G401 (cell line): Measurements from ENCODE around the gene TOLLIP. TPM values are rescaled to one million over a fixed set of nuclear protein-coding genes. Genes with fewer than 3 reads are reported as not detected.
A peak's percentile ranks its signal among the peaks of the same experiment; 100 is the strongest.

ENCODE experiments used
- DNase-seq: peaks from one replicate; pipeline ENCODE4 v3.0.0-alpha.2; 2015; ENCODE audit warnings: low spot score
- in situ Hi-C: cut with HindIII; loops from 2 replicates; pipeline ENCODE4 v1.10.0; 2016; ENCODE audit warnings: low sequenced_read_pairs, mixed read lengths
- total RNA-seq: library from RNA; depleted of rRNA; stranded (reverse); fragments of >200 nt; shearing (Covaris generic); gene quantifications from 2 replicates; pipeline ENCODE4 v1.2.3, GENCODE V29; 2014

The TOLLIP gene
- total RNA-seq, 1 experiment from 2014 or later: 30.0 TPM

DNA sequence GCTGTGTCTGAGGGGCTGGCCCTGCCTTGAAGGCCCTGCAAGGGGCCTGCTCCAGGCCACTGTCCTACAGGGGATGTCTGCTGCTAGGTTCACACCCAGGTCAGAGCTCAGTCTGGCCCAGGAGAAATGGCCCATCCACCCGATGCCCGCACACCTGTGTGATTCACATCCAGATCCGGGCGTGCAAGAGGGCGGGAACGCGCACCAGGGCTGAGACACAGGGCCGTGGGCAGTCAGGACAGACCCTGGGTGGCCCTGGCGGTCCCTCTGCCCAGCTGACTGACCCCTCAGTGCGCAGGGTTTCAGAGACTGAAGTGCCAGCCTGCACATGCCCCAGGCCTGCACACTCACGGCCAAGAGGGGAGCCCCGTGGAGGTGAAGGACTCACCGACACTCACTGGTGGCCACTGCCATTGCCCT is 7.4 kb downstream of the TOLLIP start:
- no peak for DNase-seq
- in situ Hi-C loops: no loop called here

DNA sequence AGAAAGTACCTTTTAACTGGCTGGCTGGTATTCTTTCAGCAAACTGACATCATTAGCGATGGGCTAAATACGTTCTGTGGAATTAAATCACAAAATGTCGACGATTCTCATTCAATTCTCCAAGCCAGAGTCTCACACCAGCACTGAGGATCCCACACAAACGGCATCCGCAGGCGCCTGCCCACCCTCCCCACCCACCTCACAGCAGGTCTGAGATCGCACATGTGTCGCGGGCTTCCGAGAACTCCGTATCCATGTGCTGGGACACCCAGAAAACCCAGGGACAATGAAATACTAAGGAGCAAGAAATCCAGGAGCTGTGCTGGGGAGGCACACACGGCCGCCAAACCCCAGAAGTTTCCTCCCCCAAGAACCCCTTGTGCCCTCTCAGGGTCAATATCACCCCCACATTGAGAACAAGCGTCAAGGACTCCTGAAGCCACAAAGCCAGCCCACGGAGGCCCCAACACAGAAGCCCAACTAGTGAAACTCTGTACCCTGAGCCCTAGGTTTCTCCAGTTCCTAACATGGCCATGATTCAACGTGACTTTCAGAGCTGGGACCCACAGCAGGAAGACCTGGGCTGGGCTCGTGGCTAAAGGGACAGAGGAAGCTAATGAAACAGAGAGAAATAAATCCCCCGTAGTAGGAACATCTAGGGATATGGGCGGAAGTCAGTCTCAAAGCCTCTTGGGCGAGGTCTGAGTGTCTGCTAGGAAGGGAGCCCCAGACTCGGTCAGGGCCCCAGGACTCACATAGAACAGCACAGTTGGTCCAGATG is 8.0 kb downstream of the TOLLIP start:
- in situ Hi-C loops: no loop called here

DNA sequence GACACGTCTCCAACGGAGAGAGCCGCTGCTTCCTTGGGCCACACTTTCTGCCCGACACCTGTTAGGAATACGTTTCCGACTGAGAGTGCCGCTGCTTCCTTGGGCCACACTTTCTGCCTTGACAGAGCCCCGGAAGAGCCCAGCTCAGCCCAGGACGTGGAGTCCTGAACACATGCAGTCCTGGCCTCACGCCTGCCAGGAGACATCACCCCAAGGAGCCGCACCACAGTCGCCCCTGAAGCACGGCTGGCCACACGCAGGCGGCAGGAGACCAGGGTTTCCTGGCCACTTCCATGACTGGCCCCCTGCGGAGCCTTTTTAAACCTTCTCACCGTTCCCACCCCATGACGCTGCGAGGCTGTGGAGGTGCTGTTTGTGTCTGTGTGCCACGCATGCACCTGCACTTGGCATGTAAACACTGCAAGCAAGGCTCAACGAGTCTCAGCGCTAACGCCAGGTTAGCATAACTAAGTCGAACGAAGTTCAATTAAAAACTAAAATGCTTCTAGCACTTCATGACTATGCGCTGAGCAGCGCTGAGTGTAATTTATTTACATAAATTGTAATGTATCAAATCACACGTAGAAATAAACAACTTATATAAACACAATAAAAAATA is 8.8 kb downstream of the TOLLIP start:
- peak; percentile 58 for DNase-seq
- in situ Hi-C loops: no loop called here

More for the DNA sequence above, 8.0 kb downstream of the TOLLIP start:
- no peak for DNase-seq

DNA sequence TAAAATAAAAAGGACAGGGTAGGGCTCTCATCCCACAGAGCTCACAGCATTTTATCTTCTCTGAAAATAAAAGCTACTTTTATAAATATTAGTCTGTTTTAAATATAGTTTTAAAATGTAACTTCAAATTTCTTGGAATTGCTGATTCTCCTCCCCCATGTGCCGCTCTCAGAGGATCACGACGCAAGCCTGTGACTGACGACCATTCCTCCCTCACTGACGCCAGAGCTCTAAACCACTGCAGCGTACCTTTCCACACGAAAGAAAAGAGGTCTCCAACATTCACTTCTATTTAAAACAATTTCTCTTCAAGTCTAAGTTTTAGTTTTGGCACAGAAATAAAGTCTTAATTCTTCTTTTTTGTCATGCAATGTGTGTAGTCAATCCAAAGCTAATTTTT is 9.3 kb downstream of the TOLLIP start:
- in situ Hi-C loops: no loop called here
- no peak for DNase-seq

DNA sequence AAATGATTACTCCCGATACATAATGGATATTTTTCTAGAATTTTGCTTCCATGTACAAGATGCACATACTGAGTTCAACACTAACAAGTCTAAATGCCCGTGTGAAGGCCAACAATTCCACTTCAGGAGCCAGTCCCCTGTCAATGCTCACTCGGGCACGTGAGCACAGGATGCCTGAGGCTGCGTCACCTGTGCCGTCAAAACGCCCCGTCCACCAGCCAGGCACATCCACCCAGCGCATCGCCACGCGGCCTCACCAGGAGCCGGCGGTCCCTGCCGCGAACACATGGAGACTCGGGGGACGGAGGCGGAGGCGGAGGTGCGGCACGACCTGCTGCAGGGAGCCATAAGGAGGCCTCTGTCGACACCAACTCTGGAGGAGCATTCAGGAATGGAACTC is 9.8 kb downstream of the TOLLIP start:
- in situ Hi-C loops: no loop called here
- peak; percentile 56 for DNase-seq

DNA sequence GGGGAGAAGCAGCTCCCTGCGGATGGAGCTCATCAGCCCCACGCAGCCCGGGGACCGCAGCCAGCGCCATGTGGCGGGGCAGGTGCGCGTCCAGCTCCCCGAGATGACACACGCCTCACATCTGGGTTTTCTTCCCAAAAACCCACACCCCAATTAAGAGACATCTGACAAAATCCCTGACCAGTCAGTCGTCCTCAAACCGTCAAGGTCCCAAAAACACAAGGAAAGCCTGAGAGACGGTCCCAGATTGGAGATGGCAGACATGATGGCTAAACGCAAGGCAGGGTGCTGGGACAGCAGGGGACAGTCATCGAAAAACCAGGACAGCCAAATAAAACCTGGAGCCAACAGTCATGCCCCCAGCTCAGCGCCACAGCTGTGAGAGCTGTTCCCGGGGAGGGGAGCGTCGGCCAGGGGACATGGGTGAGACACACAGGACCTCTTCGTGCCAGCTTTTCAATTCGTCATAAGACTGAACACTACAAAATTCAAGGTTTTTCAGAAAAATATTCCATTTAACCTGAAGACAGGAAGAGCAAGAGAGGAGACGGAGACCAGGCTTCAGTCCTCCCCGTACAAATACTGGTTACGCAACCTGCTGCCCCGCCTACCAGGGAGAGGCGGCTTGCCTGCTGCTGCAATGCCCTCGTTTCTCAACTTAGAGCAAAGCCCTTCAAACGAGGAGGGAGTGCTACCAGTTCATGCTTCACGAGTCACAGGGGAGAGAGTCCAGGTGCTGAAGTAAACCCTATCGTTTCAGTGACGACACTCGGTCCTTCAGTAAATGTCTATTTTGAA is 10.5 kb downstream of the TOLLIP start:
- in situ Hi-C loops: no loop called here
- DNase-seq: peak; percentile 95

DNA sequence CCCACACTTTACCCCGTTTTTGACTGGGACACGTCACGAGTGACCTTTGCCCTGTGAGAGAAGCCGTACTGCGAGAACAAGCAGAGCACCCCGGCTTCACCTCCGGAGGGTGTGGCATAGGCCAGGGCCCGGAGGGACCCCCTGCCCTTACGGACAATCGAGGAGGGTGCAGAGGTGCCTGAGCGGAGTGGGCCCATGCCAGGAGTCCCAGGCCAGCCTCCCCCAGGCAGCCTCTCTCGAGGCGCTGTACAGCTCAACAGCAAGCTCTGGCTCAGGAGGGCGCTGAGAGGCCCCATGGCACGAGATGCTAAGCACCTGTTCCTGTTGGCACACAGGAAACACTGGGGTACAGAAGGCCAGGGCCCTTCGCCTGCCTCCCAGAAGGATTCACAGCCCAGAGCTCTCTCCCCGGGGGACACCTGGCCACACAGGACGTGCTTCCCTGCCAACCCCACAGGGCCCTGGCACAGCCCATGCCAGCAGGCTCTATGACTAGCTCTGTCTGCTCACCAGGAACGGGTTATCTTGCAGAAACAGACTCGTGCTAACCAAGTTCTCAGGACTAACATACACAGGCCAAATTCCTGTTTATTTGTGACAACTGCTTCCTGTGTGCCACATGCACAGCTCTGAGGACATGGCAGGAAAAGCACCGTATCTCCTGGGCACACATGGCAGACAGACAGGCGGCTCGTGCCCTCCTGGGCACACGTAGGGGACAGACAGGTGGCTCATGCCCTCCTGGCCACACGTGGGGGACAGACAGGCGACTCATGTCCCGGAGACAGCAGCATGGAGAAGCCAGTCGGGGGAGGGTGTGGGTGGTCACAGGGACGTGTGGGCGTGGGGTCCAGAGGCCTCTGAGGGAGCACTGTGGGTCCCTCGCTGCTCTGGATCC is 11.6 kb downstream of the TOLLIP start:
- in situ Hi-C loops: no loop called here

DNA sequence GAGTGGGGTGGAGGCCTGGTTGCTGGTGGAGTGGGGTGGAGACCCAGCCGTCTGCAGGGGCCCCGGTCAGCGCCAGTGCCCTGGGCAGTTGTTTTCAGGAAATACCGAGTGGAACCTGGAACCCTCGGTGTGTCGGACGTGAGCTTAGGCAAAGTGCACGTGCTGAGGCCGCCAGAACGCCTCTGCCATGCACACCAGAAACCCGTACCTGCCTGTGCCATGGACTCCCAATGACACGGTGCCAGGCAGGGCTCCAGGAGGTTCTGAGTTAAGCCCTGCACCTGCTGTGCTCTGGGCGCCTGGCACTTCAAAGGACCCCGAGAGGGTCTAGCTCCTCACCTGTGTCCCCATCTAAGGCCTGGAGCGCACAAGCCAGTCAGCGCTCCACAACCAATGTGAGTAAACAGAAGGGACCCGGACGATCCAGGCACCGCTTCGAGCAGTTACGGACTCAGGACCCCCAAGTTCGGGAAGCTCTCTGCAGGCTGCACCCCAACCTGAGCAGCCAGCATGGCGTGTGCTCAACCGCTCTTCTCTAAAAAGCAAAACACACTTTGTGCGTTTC is 12.3 kb downstream of the TOLLIP start:
- in situ Hi-C loops: no loop called here
- no peak for DNase-seq

More for the DNA sequence above, 11.6 kb downstream of the TOLLIP start:
- DNase-seq: peak; percentile 82

DNA sequence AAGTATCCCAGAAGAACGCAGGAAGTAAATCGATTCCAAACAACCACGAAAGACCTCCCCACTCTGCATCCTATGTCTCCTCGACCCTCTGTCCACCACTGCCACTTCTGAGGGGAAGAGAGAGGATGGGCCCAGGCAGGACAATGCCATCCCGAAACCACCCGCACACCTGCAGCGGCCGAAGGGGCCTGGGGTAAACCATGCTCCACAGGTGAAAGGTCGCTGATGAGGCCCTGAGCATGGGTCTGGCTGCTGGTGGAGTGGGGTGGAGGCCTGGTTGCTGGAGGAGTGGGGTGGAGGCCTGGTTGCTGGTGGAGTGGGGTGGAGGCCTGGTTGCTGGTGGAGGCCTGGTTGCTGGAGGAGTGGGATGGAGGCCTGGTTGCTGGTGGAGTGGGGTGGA is 13.1 kb downstream of the TOLLIP start:
- DNase-seq: no peak
- in situ Hi-C loops: no loop called here

DNA sequence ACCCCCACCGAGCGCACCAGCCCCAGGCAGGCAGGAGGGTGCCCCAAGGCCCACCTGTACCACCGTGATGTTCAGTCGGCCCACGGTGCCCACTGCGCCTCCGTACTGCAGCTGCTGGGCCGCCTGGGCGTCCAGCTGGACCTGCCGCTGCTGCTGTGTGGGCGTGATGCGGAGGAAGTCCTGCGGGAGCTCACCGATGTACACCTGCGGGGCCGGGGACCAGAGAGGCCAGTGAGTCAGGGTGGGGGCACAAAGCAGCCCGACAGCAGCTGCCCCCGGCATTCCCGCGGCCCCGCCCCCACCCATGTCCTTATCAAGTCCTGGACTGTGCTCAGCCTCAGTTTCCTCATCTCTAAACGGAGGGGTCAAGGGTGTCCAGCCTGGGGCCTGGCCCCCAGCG is 13.8 kb downstream of the TOLLIP start:
- in situ Hi-C loops: no loop called here
- DNase-seq: no peak

DNA sequence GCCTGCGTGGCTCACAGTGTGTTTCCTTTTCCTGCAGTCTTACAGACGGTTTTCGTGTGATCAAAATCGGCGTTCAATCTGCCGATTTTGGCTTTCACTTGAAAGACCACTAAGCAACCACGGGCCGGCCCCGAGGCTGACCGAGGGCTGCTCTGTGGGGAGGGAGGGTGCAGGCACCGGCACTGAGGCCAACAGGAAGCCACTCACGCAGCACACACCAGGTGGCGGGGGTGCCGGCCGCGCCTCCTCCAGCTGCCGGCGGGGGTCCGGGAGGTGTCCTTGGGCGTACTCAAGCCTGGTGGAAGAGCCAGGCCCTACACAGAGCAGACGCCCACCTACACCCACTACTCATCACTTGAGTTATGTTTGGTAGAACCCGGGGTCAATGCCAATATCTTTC is 14.3 kb downstream of the TOLLIP start:
- DNase-seq: no peak
- in situ Hi-C loops: no loop called here

DNA sequence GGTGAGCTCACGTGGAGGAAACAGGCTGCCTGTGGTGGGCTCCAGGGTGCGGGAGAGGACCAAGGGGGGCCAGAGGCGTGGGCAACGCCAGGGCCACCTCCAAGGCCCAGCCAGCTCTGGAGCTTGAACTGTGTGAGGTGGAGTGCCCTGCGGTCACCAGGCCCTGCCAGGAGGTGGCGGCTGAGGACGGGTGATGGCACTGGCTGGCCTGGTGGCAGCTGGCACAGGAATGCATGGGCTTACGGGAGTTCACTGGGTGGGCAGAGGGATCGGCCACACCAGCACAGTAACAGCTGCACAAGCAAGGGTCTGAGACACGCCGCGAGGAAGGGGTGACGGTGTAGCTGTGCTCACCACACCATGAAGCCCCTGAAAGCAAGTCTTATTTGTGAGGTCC is 15.8 kb downstream of the TOLLIP start:
- peak; percentile 69 for DNase-seq
- in situ Hi-C loops: no loop called here

DNA sequence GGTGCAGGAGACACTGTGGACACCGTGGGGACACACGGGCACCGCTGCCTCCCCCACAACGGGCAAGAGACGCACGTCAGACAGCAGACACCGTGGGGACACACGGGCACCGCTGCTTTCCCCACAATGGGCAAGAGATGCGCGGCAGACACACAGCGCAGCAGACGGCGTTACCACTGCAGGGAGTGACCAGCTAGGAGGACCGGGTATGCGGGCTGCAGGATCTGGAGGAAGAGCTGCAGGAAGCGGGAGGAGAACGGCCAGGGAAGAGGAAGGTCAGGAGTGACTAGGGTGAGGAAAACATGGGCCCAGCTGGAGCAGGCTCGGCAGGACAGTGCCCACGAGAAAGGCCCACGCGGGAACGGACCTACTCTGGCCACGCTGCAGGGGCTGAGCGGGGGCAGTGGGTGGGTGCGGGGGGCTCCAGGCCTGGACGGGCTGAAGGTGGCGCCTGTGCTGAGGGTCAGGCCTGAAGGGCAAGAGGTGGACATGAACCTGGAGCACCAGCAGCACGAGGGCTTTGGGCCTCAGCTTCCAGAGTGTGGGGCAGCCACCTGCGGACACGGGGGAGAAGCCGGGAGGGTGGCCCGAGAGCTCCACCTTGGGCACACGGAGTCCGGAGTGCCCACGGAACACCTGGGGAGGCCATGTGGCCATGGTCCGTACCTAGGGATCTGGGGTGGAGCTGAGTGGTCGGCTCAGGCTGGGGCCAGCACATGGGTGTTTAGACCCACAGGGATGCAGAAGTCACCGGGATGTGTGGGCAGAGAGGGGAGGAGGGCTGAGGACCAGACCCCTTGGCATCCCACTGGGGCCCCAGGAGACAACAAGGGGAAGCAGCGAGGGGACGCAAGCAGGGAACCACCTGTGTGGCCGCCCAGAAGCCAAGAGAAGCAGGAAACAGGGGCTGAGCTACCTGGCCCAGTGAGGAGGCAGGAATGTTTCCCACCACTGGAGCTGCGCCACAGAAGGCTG is 16.5 kb downstream of the TOLLIP start:
- DNase-seq: no peak
- in situ Hi-C loops: no loop called here

DNA sequence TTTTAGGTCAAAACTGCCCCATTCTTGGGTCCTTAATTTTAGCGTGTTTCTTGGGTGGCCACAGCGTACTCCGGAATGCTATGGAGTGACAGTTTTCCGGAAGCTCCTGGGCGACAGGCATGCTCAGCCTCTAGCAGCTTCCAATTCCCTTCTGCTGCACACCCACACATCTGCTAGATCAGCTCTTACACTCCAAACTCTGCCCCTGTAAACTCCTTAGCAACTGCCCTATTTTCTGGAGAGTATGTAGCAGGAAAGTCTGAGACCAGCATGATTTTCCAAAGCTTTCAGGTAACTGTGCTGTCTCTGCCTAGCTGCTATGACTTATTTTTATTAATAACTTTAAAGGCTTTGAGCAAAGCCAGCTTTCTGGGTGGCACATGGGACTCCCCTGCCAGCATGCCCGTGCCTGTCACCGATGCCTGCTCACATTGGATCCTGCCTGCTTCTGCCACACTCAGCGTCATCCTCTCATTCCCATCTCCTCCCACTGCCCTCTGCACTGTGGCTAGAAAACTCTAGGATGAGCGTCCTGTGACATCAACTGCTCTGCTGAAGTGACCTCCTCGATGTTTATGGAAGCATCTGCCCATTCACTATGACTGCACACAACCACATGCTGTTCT is 17.3 kb downstream of the TOLLIP start:
- no peak for DNase-seq
- in situ Hi-C loops: no loop called here

DNA sequence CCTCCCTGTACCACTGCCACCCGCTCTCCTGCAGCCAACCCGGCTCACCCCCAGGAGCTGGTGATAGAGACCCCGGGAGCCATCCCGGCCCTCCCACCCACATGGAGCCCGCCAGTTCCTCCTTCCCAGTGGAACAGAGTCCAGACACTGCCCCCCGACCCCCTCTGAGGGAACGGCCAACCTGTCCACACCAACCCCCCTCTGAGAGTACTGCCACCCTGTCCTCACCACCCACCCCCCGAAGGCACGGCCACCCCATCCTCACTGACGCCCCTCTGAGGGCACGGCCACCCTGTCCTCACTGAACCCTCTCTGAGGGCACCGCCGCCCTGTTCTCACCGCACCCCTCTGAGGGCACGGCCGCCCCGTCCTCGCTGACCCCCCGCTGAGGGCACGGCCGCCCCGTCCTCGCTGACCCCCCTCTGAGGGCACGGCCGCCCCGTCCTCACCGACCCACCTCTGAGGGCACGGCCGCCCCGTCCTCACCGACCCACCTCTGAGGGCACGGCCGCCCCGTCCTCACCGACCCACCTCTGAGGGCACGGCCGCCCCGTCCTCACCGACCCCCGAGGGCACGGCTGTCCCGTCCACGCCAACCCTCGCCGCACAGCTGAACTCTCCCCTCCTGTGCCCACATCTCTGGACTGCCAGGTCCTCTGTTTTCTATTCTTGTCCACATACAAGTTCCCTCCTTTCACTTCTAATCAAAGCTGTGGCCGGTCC is 18.0 kb downstream of the TOLLIP start:
- no peak for DNase-seq
- in situ Hi-C loops: no loop called here

DNA sequence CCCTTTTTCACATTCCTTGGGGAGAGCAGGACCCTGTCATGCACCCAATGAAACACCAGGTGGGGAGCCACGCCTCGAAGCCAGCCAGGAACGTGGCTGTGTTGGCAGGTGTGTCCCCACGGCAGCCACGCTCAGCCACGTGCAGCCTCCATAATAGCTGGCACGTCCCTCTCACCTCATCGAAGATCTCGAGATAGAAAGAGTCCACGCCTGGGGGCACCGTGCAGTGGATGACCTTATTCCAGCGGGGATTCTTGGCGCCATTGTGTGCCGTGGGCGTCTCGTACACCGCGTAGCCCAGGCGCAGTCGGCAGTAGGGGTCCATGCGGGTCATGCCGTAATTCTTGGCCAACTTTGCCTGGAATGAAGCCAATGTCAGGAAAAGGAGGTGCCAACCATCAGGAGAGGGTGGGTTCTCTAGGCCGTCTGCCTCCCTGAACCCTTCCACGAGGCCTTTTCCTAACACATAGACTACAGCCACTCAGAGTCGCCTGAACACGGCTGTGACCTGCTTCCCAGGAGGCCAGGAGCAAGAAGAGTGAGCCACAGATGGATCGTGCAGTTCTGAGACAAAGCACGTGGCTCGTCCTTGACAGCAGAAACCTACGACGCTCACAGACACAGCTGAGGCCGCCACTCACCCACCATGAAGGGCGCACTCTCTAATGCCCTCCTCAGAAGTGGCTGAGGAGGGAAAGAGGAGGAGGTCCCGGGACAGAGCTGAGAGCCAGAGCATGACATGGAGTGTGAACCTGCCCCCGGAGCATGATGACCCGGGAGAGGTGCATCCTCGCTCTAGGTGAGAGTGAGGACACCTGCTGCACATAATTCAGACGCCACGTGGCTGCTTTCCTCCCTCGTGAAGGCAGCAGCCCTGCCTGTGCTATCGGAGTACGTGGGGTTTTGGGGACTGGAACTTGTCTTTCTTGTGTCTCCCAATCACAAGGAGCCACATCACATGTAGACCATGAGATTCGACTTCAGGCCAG is 19.1 kb downstream of the TOLLIP start:
- in situ Hi-C loops: no loop called here
- DNase-seq: no peak
